ENCODE results near the gene POLR3E. TPM values are rescaled to one million over a fixed set of nuclear protein-coding genes. Genes with fewer than 3 reads are reported as not detected.
"Not testable (repeated sequence)": the region's sequence is repeated elsewhere in the genome, so short reads cannot be mapped to it uniquely, and the experiment has no call there.

The POLR3E gene
- total RNA-seq, 1 donor, result 19.2 TPM

- Histone ChIP-seq H4K20me1 (ENCODE audit: insufficient read depth, low read length) (peaks cover 16% of the 10 kb centered on the region), H3K4me3 (ENCODE audit: insufficient read depth, low read length) (no peak overlapping the region), H3K9me3 (ENCODE audit: low read depth, low read length) (no peaks in the 10 kb centered on the region), H3K4me1 (ENCODE audit: insufficient read depth, low read length) (peaks cover 2% of the 10 kb centered on the region), H3K27ac (ENCODE audit: low read depth, low read length) (no peak overlapping the region), H2AFZ (ENCODE audit: low read length) (no peak overlapping the region), H3K36me3 (ENCODE audit: insufficient read depth, low read length) (peaks cover 80% of the 10 kb centered on the region), H3K79me2 (ENCODE audit: insufficient read depth, low read length) (peaks cover 45% of the 10 kb centered on the region), H3K4me2 (ENCODE audit: insufficient read depth, low read length) (no peak overlapping the region), H3K27me3 (ENCODE audit: insufficient read depth, low read length) (no peaks in the 10 kb centered on the region)
- DNase-seq (ENCODE audit: insufficient read length, low spot score, missing footprints), result no peak
- TF ChIP-seq, protein P1, sequence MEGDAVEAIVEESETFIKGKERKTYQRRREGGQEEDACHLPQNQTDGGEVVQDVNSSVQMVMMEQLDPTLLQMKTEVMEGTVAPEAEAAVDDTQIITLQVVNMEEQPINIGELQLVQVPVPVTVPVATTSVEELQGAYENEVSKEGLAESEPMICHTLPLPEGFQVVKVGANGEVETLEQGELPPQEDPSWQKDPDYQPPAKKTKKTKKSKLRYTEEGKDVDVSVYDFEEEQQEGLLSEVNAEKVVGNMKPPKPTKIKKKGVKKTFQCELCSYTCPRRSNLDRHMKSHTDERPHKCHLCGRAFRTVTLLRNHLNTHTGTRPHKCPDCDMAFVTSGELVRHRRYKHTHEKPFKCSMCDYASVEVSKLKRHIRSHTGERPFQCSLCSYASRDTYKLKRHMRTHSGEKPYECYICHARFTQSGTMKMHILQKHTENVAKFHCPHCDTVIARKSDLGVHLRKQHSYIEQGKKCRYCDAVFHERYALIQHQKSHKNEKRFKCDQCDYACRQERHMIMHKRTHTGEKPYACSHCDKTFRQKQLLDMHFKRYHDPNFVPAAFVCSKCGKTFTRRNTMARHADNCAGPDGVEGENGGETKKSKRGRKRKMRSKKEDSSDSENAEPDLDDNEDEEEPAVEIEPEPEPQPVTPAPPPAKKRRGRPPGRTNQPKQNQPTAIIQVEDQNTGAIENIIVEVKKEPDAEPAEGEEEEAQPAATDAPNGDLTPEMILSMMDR (IDR thresholded peaks at IDR 0.05; ENCODE audit: extremely low read depth, low read depth, low read length), result no peak
Measured at GRCh38 chr16:22347100-22347820, 50.1 kb downstream of the POLR3E start.

- TF ChIP-seq, protein P1 (IDR thresholded peaks at IDR 0.05; ENCODE audit: extremely low read depth, low read depth, low read length), result no peak
- Histone ChIP-seq H3K4me3 (ENCODE audit: insufficient read depth, low read length) (no peak overlapping the region), H3K4me2 (ENCODE audit: insufficient read depth, low read length) (no peak overlapping the region), H3K27ac (ENCODE audit: low read depth, low read length) (no peak overlapping the region), H2AFZ (ENCODE audit: low read length) (no peak overlapping the region), H3K79me2 (ENCODE audit: insufficient read depth, low read length) (peaks cover 51% of the 10 kb centered on the region), H4K20me1 (ENCODE audit: insufficient read depth, low read length) (peaks cover 23% of the 10 kb centered on the region), H3K36me3 (ENCODE audit: insufficient read depth, low read length) (peaks cover 77% of the 10 kb centered on the region), H3K4me1 (ENCODE audit: insufficient read depth, low read length) (peaks cover 12% of the 10 kb centered on the region), H3K27me3 (ENCODE audit: insufficient read depth, low read length) (no peaks in the 10 kb centered on the region), H3K9me3 (ENCODE audit: low read depth, low read length) (no peaks in the 10 kb centered on the region)
- no peak for DNase-seq (ENCODE audit: insufficient read length, low spot score, missing footprints)
Measured at GRCh38 chr16:22348291-22348690, 51.1 kb downstream of the POLR3E start.

DNA sequence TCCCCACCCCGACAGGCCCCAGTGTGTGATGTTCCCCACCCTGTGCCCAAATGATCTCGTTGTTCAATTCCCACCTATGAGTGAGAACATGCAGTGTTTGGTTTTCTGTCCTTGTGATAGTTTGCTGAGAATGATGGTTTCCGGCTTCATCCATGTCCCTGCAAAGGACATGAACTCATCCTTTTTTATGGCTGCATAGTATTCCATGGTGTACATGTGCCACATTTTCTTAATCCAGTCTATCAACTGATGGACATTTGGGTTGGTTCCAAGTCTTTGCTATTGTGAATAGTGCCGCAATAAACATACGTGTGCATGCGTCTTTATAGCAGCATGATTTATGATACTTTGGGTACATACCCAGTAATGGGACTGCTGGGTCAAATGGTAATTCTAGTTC lies 53.8 kb downstream of the POLR3E start:
- Histone ChIP-seq H3K4me1 (ENCODE audit: insufficient read depth, low read length) (peaks cover 23% of the 10 kb centered on the region), H4K20me1 (ENCODE audit: insufficient read depth, low read length) (peaks cover 38% of the 10 kb centered on the region), H3K36me3 (ENCODE audit: insufficient read depth, low read length) (peaks cover 64% of the 10 kb centered on the region), H3K79me2 (ENCODE audit: insufficient read depth, low read length) (peaks cover 70% of the 10 kb centered on the region)
- not testable (repeated sequence) for DNase-seq (ENCODE audit: insufficient read length, low spot score, missing footprints); H3K4me2 ChIP-seq (ENCODE audit: insufficient read depth, low read length); H3K4me3 ChIP-seq (ENCODE audit: insufficient read depth, low read length); H3K27ac ChIP-seq (ENCODE audit: low read depth, low read length); H3K9me3 ChIP-seq (ENCODE audit: low read depth, low read length); H3K27me3 ChIP-seq (ENCODE audit: insufficient read depth, low read length); H2AFZ ChIP-seq (ENCODE audit: low read length)

DNA sequence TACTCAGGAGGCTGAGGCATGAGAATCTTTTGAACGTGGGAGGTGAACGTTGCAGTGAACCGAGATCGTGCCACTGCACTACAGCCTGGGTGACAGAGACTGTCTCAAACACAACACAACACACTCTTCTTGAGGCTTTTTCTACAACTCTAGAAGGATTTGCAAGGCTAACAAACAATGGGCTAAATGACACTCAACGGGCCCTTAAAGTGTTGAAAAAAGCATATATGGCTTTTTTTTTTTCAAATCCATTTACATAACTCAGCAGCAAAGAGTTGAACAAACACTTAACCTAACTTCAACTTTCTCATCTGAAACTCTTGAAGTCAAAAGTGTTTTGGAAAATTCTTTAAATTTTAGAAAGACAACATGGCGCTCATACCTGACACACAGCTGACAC lies 54.9 kb downstream of the POLR3E start:
- DNase-seq (ENCODE audit: insufficient read length, low spot score, missing footprints), result no peak
- peaks cover 56% of the 10 kb centered on the region for H3K36me3 ChIP-seq (ENCODE audit: insufficient read depth, low read length)
- peaks cover 40% of the 10 kb centered on the region for H4K20me1 ChIP-seq (ENCODE audit: insufficient read depth, low read length)
- peak overlapping the region; percentile 77 for H3K27ac ChIP-seq (ENCODE audit: low read depth, low read length)
- no peak overlapping the region for H3K4me2 ChIP-seq (ENCODE audit: insufficient read depth, low read length)
- peaks cover 70% of the 10 kb centered on the region for H3K79me2 ChIP-seq (ENCODE audit: insufficient read depth, low read length)
- H3K9me3 ChIP-seq (ENCODE audit: low read depth, low read length), result no peaks in the 10 kb centered on the region
- no peak overlapping the region for H3K4me3 ChIP-seq (ENCODE audit: insufficient read depth, low read length)
- H3K27me3 ChIP-seq (ENCODE audit: insufficient read depth, low read length), result no peaks in the 10 kb centered on the region
- TF ChIP-seq, protein P1 (IDR thresholded peaks at IDR 0.05; ENCODE audit: extremely low read depth, low read depth, low read length), result no peak
- peaks cover 23% of the 10 kb centered on the region for H3K4me1 ChIP-seq (ENCODE audit: insufficient read depth, low read length)
- H2AFZ ChIP-seq (ENCODE audit: low read length), result no peak overlapping the region

All from osteoblast (primary cell).